Mesothelial cell of epicardium (in vitro differentiated cells): ENCODE results near the gene PLEKHG4. TPM values are rescaled to one million over a fixed set of nuclear protein-coding genes. Genes with fewer than 3 reads are reported as not detected.
A peak's percentile ranks its signal among the peaks of the same experiment; 100 is the strongest.

Experiments
- DNase-seq, 2 experiments: peaks; one replicate each; pipeline ENCODE4 v3.0.0; 2021; ENCODE audit warnings: low spot score in 2 of 2; ENCODE audit not compliant: unreplicated experiment in 2 of 2
- H3K27ac Mint-ChIP-seq: 2 replicates; pipeline ENCODE4 v1.8.0; 2021; ENCODE audit warnings: mixed read lengths
- H3K27me3 Mint-ChIP-seq: 2 replicates; pipeline ENCODE4 v1.8.0; 2021; ENCODE audit warnings: low read depth, mixed read lengths
- H3K36me3 Mint-ChIP-seq: 2 replicates; pipeline ENCODE4 v1.8.0; 2021; ENCODE audit warnings: mixed read lengths
- H3K4me1 Mint-ChIP-seq: 2 replicates; pipeline ENCODE4 v1.8.0; 2021; ENCODE audit warnings: mixed read lengths
- H3K4me3 Mint-ChIP-seq: 2 replicates; pipeline ENCODE4 v1.8.0; 2021; ENCODE audit warnings: mild to moderate bottlenecking, moderate library complexity, mixed read lengths
- H3K9me3 Mint-ChIP-seq: 2 replicates; pipeline ENCODE4 v1.8.0; 2021; ENCODE audit warnings: mixed read lengths
- CTCF ChIP-seq: fragments of 200-600 bp; sonication (generic); IDR thresholded peaks from one replicate; pipeline ENCODE4 v1.5.0; 2021; ENCODE audit warnings: antibody characterized with exemption; ENCODE audit not compliant: unreplicated experiment
- total RNA-seq: library from RNA; stranded (reverse); gene quantifications from 3 replicates; pipeline ENCODE4 v1.2.1, GENCODE V29; 2021

The PLEKHG4 gene
- total RNA-seq, 1 donor from 2014 or later = 15.4 TPM

- Mint-ChIP-seq H3K4me3 (peak overlapping the region; percentile 83), H3K27ac (peak overlapping the region; percentile 16), H3K9me3 (no peaks in the 10 kb centered on the region), H3K27me3 (peaks cover 48% of the 10 kb centered on the region), H3K36me3 (no peaks in the 10 kb centered on the region), H3K4me1 (peaks cover 25% of the 10 kb centered on the region)
- no peak for DNase-seq
- TF ChIP-seq CTCF = no peak
Measured at GRCh38 chr16:67248073-67248400, 31.3 kb upstream of the PLEKHG4 start.

- no peak for TF ChIP-seq CTCF
- DNase-seq = no peak
Measured at GRCh38 chr16:67248401-67249177, 30.7 kb upstream of the PLEKHG4 start, which contains the start of gene SLC9A5. TSS of gene SLC9A5 (plus strand) at chr16:67248979. CDS start at chr16:67249015, 36 bp downstream.

GRCh38 chr16:67249178-67250044, 29.9 kb upstream of the PLEKHG4 start:
- no peak for DNase-seq
- no peaks in the 10 kb centered on the region for H3K9me3 Mint-ChIP-seq
- H3K27ac Mint-ChIP-seq = no peak overlapping the region
- H3K4me3 Mint-ChIP-seq = peak overlapping the region; percentile 66
- no peak for TF ChIP-seq CTCF
- H3K27me3 Mint-ChIP-seq = peaks cover 48% of the 10 kb centered on the region
- peaks cover 25% of the 10 kb centered on the region for H3K4me1 Mint-ChIP-seq
- H3K36me3 Mint-ChIP-seq = no peaks in the 10 kb centered on the region

More at GRCh38 chr16:67248401-67249177, 30.7 kb upstream of the PLEKHG4 start, which contains the start of gene SLC9A5:
- no peaks in the 10 kb centered on the region for H3K36me3 Mint-ChIP-seq
- peaks cover 48% of the 10 kb centered on the region for H3K27me3 Mint-ChIP-seq
- no peaks in the 10 kb centered on the region for H3K9me3 Mint-ChIP-seq
- peaks cover 25% of the 10 kb centered on the region for H3K4me1 Mint-ChIP-seq
- peak within 1 kb of the TSS; percentile 16 for H3K27ac Mint-ChIP-seq
- H3K4me3 Mint-ChIP-seq = peak within 1 kb of the TSS; percentile 83

- Mint-ChIP-seq H3K4me1 (peaks cover 24% of the 10 kb centered on the region), H3K27me3 (peaks cover 48% of the 10 kb centered on the region), H3K27ac (no peak overlapping the region), H3K36me3 (no peaks in the 10 kb centered on the region), H3K4me3 (peak overlapping the region; percentile 66), H3K9me3 (no peaks in the 10 kb centered on the region)
- DNase-seq = no peak
- TF ChIP-seq CTCF = no peak
Measured at GRCh38 chr16:67250045-67250327, 29.3 kb upstream of the PLEKHG4 start.

GRCh38 chr16:67252609-67253497, 26.5 kb upstream of the PLEKHG4 start:
- no peak for DNase-seq
- peaks cover 50% of the 10 kb centered on the region for H3K27me3 Mint-ChIP-seq
- no peak overlapping the region for H3K27ac Mint-ChIP-seq
- no peaks in the 10 kb centered on the region for H3K9me3 Mint-ChIP-seq
- H3K4me3 Mint-ChIP-seq = no peak overlapping the region
- H3K4me1 Mint-ChIP-seq = peaks cover 17% of the 10 kb centered on the region
- no peaks in the 10 kb centered on the region for H3K36me3 Mint-ChIP-seq
- no peak for TF ChIP-seq CTCF
